SH-SY5Y (cell line): ENCODE data around the gene KIF5A.

Experiments
- GATA2 ChIP-seq: IDR thresholded peaks from 2 replicates; pipeline ENCODE4 v1.6.1; 2011; ENCODE audit warnings: mild to moderate bottlenecking, low read depth, low read length
- GATA3 ChIP-seq: IDR thresholded peaks from 2 replicates; pipeline ENCODE4 v1.6.1; 2011; ENCODE audit warnings: low read depth, mild to moderate bottlenecking, low read length, moderate library complexity

KIF5A gene

DNA sequence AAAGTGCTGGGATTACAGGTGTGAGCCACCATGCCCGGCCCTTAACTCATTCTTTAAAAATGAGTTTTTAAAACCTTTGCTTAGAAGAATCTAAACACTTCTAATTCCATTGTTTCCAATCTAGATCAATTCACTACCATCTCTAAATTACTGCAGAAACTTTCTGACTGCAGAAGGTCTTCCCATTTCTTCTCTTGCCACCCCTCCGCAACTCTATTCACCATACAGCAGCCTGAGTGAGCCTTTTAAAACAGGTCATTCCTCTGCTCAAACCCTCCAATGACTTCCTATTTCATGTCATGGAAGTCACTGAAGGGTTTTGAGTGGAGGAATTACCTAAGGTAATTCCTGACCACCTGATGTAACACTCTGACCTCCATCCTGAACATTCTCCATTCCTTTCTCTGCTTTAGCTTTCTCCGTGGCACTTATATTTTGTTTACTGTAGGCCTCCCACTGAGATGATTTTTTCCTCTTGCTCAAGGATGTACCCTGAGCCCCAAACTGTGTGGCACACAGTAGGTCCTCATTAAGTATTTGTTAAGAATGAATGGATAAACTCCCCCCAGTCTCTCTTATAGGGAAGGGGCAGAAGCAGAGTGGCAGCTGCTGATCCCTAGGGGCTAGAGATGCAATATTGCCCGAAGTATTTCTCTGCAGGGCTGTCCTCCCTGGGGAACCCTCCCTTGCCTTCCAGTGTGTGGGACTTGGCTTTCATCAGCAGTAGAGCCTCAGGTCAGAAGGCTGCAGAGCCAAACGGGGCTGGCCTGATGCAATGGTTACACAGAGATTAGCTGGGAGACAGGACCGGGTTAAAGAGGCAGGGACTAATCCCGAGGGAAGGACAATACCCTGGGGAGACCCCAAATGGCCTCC lies 30.7 kb upstream of the KIF5A start:
- TF ChIP-seq GATA3 (no peak), GATA2 (no peak)

DNA sequence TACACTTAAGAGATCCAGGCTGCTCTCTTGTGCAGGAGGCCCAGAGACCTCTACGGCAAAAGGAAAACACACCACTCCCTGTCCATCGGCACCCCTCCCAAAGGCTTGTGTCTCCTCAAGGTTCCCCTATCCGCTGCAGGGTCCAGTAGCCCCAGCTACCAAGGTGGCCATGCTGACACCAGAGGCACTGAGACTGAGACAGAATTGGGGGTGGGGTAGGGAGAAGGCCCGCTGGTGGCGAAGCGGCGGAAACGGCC lies 30.1 kb upstream of the KIF5A start:
- TF ChIP-seq GATA2 (no peak), GATA3 (no peak)

- TF ChIP-seq GATA3 (no peak), GATA2 (no peak)
Measured at GRCh38 chr12:57520053-57520818, 29.6 kb upstream of the KIF5A start, which contains the start of gene DDIT3. Gene DDIT3 (minus strand): TSS chr12:57520514. CDS start chr12:57517406, 3,108 bp downstream.

- TF ChIP-seq GATA3 (no peak), GATA2 (no peak)
Measured at GRCh38 chr12:57521525-57522010, 28.3 kb upstream of the KIF5A start.

GRCh38 chr12:57522011-57522886 lies 27.6 kb upstream of the KIF5A start, which contains the start of gene MBD6:
Gene MBD6 (plus strand): TSS chr12:57522824. CDS start chr12:57524304, 1,480 bp downstream.
- TF ChIP-seq GATA3 (no peak), GATA2 (no peak)

DNA sequence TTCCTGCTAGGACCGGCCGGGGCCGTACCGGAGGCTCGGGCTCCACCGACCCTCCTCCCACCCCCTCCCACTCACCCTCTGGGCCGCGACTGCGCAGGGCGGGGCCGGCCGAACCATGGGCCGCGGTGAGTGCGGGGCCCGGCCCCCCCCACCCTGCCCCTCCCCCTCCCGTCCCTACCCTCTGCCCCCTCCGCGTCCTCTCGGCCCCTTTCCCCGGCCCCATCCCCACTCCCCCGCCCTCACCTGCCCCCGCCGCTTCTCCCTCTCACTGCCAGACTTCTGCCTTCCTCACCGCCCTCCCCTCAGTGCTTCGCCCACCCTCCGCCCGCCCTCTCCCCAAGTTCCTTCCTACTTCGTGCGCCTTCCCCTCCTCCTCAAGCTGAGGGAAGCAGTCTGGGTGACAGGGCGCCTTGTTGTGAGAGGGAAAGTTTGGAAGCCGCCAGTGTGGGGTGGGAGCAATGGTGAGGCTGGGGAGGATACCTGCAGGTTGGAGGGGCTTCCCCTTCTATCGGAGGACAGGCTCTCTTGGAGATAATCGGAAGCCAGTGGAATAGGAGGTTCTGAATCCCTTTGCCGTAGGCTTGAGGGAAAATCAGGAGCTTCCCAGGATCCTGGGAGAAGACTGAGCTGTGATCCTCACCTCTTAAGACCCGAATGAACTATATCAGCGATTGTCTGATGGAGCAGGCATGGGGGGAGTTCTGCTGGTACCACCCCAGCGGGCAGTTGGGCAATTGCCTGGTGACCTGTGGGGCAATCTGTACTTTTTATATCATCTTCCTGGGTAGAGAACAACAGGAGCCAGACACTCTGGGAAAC lies 26.7 kb upstream of the KIF5A start:
- TF ChIP-seq GATA2 (no peak), GATA3 (no peak)

- TF ChIP-seq GATA3: no peak
- TF ChIP-seq GATA2: no peak
Measured at GRCh38 chr12:57523706-57524614, 25.9 kb upstream of the KIF5A start.

- TF ChIP-seq GATA2 (no peak), GATA3 (no peak)
Measured at GRCh38 chr12:57524814-57525614, 24.8 kb upstream of the KIF5A start.

- TF ChIP-seq GATA3 (no peak), GATA2 (no peak)
Measured at GRCh38 chr12:57525615-57526383, 24.0 kb upstream of the KIF5A start.

- TF ChIP-seq GATA3: no peak
Measured at GRCh38 chr12:57526477-57527126, 23.2 kb upstream of the KIF5A start.
